ENCODE data around the gene ISLR2. TPM values are rescaled to one million over a fixed set of nuclear protein-coding genes. Genes with fewer than 3 reads are reported as not detected.
"Not testable (repeated sequence)": the region's sequence is repeated elsewhere in the genome, so short reads cannot be mapped to it uniquely, and the experiment has no call there.

Gene ISLR2
- total and polyA plus RNA-seq, 12 donors: 1.2 to 8.7 (median 2.5) TPM

- H3K4me3 ChIP-seq: no peak overlapping the region
- no peak overlapping the region for H3K27ac ChIP-seq
- intact Hi-C loops (cut with DNase I): no loop called here
- 83% methylated on average over 5 of the region's 5 CpGs for WGBS, 2 donors
- no peaks in the 10 kb centered on the region for H3K4me1 ChIP-seq
- ATAC-seq (no peak), DNase-seq (no peak)
- no peaks in the 10 kb centered on the region for H3K27me3 ChIP-seq
- H3K9me3 ChIP-seq: no peaks in the 10 kb centered on the region
- H3K36me3 ChIP-seq: no peaks in the 10 kb centered on the region
- TF ChIP-seq CTCF (IDR thresholded peaks at IDR 0.05): no peak
Measured at GRCh38 chr15:74108111-74108510, 22.3 kb upstream of the ISLR2 start.

GRCh38 chr15:74108611-74109010 is 21.8 kb upstream of the ISLR2 start:
- intact Hi-C loops (cut with DNase I); H3K9me3 ChIP-seq; H3K27ac ChIP-seq; ATAC-seq; H3K4me1 ChIP-seq; H3K36me3 ChIP-seq; DNase-seq; H3K27me3 ChIP-seq; H3K4me3 ChIP-seq: not testable (repeated sequence)
- 80 to 81% methylated on average over 5 to 6 of the region's 6 CpGs for WGBS, 2 donors
- TF ChIP-seq CTCF (IDR thresholded peaks at IDR 0.05): peak in 1 of 9 donors; percentile 6

- H3K27ac ChIP-seq: no peak overlapping the region
- DNase-seq: no peak
- no peak for TF ChIP-seq CTCF (IDR thresholded peaks at IDR 0.05)
Measured at GRCh38 chr15:74109713-74110112, 20.7 kb upstream of the ISLR2 start.

GRCh38 chr15:74120426-74120825 is 10.0 kb upstream of the ISLR2 start:
- no peak for TF ChIP-seq CTCF (IDR thresholded peaks at IDR 0.05)
- intact Hi-C loops (cut with DNase I): loop anchor here in 2 of 10 donors (10.0 kb wide), 2 partner anchors 124 to 146 kb away; no protein-coding TSS in a partner anchor
- WGBS, 2 donors: 72 to 81% methylated on average over 6 of the region's 6 CpGs
- no peaks in the 10 kb centered on the region for H3K4me1 ChIP-seq
- no peak overlapping the region for H3K4me3 ChIP-seq
- H3K27ac ChIP-seq: no peak overlapping the region
- H3K27me3 ChIP-seq: peaks cover 0 to 59% (median 37%) of the 10 kb centered on the region in 7 donors
- no peak for DNase-seq
- H3K36me3 ChIP-seq: no peaks in the 10 kb centered on the region
- no peak for ATAC-seq
- no peaks in the 10 kb centered on the region for H3K9me3 ChIP-seq

More at GRCh38 chr15:74109713-74110112, 20.7 kb upstream of the ISLR2 start:
- Histone ChIP-seq H3K27me3 (no peaks in the 10 kb centered on the region), H3K4me3 (no peak overlapping the region), H3K36me3 (no peaks in the 10 kb centered on the region), H3K4me1 (no peaks in the 10 kb centered on the region), H3K9me3 (no peaks in the 10 kb centered on the region)
- intact Hi-C loops (cut with DNase I): no loop called here
- 80 to 85% methylated on average over 7 of the region's 7 CpGs for WGBS, 2 donors
- no peak for ATAC-seq

Measured in heart right ventricle (tissue), 16 donors.